ENCODE measurements around the gene DMRTC2. TPM values are rescaled to one million over a fixed set of nuclear protein-coding genes. Genes with fewer than 3 reads are reported as not detected.

DMRTC2 gene
- total RNA-seq, 4 donors from 2014 or later = not detected

GRCh38 chr19:41848666-41849065 lies 3.8 kb downstream of the DMRTC2 start:
- Histone ChIP-seq H3K4me1 (no peaks in the 10 kb centered on the region), H3K27ac (no peak overlapping the region), H3K9me3 (no peaks in the 10 kb centered on the region), H3K36me3 (no peaks in the 10 kb centered on the region), H3K27me3 (peaks cover 53% of the 10 kb centered on the region), H3K4me3 (no peak overlapping the region)
- no peak for ATAC-seq
- 72 to 84% methylated on average over 6 of the region's 6 CpGs for WGBS, 2 donors (ENCODE audit: low coverage in 1 of 2)
- TF ChIP-seq POLR2AphosphoS5 (IDR thresholded peaks at IDR 0.05) = no peak
- TF ChIP-seq CTCF (IDR thresholded peaks at IDR 0.05) = no peak
- TF ChIP-seq POLR2A (IDR thresholded peaks at IDR 0.05) = no peak
- TF ChIP-seq EP300 (IDR thresholded peaks at IDR 0.05) = no peak

- no peak for ATAC-seq
- no CpG with 5 or more reads among the region's 2 CpGs for WGBS, 2 donors (ENCODE audit: low coverage in 1 of 2)
These were observed 4.2 kb downstream of the DMRTC2 start for GRCh38 chr19:41849067-41849466.

GRCh38 chr19:41850381-41850780 lies 5.5 kb downstream of the DMRTC2 start:
- H3K27me3 ChIP-seq = peaks cover 46% of the 10 kb centered on the region
- no peaks in the 10 kb centered on the region for H3K9me3 ChIP-seq
- no peak overlapping the region for H3K27ac ChIP-seq
- no peak overlapping the region for H3K4me3 ChIP-seq
- TF ChIP-seq CTCF (IDR thresholded peaks at IDR 0.05) (no peak), EP300 (IDR thresholded peaks at IDR 0.05) (no peak), POLR2A (IDR thresholded peaks at IDR 0.05) (no peak), POLR2AphosphoS5 (IDR thresholded peaks at IDR 0.05) (no peak)
- ATAC-seq = no peak
- no CpG with 5 or more reads among the region's 5 CpGs for WGBS, 2 donors (ENCODE audit: low coverage in 1 of 2)
- H3K36me3 ChIP-seq = no peaks in the 10 kb centered on the region
- no peaks in the 10 kb centered on the region for H3K4me1 ChIP-seq

More at GRCh38 chr19:41849067-41849466, 4.2 kb downstream of the DMRTC2 start:
- H3K4me3 ChIP-seq = no peak overlapping the region
- no peaks in the 10 kb centered on the region for H3K9me3 ChIP-seq
- H3K36me3 ChIP-seq = no peaks in the 10 kb centered on the region
- no peak overlapping the region for H3K27ac ChIP-seq
- H3K4me1 ChIP-seq = no peaks in the 10 kb centered on the region
- H3K27me3 ChIP-seq = peaks cover 49% of the 10 kb centered on the region
- TF ChIP-seq POLR2AphosphoS5 (IDR thresholded peaks at IDR 0.05) (no peak), POLR2A (IDR thresholded peaks at IDR 0.05) (no peak), EP300 (IDR thresholded peaks at IDR 0.05) (no peak), CTCF (IDR thresholded peaks at IDR 0.05) (no peak)

- Histone ChIP-seq H3K4me3 (no peak overlapping the region), H3K27ac (no peak overlapping the region), H3K4me1 (no peaks in the 10 kb centered on the region), H3K36me3 (no peaks in the 10 kb centered on the region), H3K9me3 (no peaks in the 10 kb centered on the region), H3K27me3 (peaks cover 50% of the 10 kb centered on the region)
- 6 to 11% methylated on average over 4 of the region's 4 CpGs for WGBS, 2 donors (ENCODE audit: low coverage in 1 of 2)
- TF ChIP-seq EP300 (IDR thresholded peaks at IDR 0.05) = no peak
- no peak for TF ChIP-seq POLR2AphosphoS5 (IDR thresholded peaks at IDR 0.05)
- no peak for TF ChIP-seq CTCF (IDR thresholded peaks at IDR 0.05)
- TF ChIP-seq POLR2A (IDR thresholded peaks at IDR 0.05) = no peak
- ATAC-seq = no peak
These were observed 6.6 kb downstream of the DMRTC2 start for GRCh38 chr19:41851456-41851855.

- ATAC-seq = no peak
- peaks cover 42% of the 10 kb centered on the region for H3K27me3 ChIP-seq
- no peak overlapping the region for H3K27ac ChIP-seq
- no peaks in the 10 kb centered on the region for H3K9me3 ChIP-seq
- TF ChIP-seq POLR2AphosphoS5 (IDR thresholded peaks at IDR 0.05) (no peak), CTCF (IDR thresholded peaks at IDR 0.05) (no peak), EP300 (IDR thresholded peaks at IDR 0.05) (no peak), POLR2A (IDR thresholded peaks at IDR 0.05) (no peak)
- H3K4me1 ChIP-seq = no peaks in the 10 kb centered on the region
- no peaks in the 10 kb centered on the region for H3K36me3 ChIP-seq
- H3K4me3 ChIP-seq = no peak overlapping the region
- 50 to 100% methylated on average over 1 to 2 of the region's 2 CpGs for WGBS, 2 donors (ENCODE audit: low coverage in 1 of 2)
These were observed 8.5 kb downstream of the DMRTC2 start for GRCh38 chr19:41853344-41853743.
